ENCODE results near the gene LPO. TPM values are rescaled to one million over a fixed set of nuclear protein-coding genes. Genes with fewer than 3 reads are reported as not detected.

Gene LPO
- total and polyA plus RNA-seq, 10 of the 15 experiments (the other 5 are each of a cell fraction or from before 2014, with no cell fraction given): 0.03 to 0.11 (median 0.06) TPM; not detected in 7

DNA sequence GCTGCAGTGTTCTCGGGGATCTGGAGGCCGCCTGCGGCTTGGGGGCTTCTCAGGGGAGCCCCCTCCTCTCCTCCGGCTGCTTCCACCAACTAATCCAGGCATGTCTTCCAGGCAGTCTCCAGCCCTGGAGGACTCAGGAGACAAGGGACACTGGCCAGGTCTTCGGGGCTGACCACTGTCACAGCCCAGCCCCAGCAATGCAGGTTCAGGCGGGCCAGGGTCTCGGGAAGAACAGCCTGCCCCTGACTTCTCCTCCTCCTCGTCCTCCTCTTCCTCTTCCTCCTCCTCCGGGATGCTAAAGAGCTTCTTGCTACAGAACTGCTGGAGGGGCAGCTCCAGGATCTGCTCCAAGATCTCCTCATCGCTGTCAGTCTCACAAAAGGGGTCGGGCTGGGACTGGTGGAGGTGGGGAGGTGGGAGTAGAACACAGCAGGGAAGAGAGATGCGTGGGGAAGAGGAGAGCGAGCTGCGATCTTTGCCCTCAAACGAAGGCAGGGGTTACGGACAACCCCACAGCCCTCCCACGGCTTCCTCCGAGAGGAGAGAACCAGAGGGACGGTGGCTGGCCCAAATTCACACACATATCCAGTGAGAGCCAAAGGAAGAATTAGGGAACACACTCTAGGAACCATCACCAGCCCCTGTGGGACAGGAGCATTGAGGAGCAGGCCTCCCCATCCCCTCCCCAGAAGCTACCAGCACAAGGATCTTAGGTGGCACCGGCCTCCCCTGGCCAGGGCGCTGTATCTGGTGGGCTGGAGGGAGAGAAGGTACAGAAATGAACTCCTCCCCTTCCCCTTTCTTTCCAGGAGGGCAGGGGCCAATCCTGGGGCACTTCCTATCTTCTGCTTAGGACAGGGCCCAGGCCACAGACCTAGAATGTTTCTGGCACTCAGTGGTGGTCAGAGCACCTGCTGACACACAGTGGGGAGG, 70.9 kb downstream of the LPO start (continued):
- TF ChIP-seq MYB (IDR thresholded peaks at IDR 0.05; ENCODE audit: borderline replicate concordance, low read depth, low read length): no peak

- no peak for ATAC-seq
- H3K9ac ChIP-seq (ENCODE audit: control insufficient read depth, insufficient read depth, low read length): no peak overlapping the region
- ChIA-PET POLR2A (no interaction called here), CTCF (interaction anchor here (2.7 kb wide), 1 partner anchor 108 kb away, joined by 7 read pairs; the partner anchor contains the start of gene RNF43), RAD21 (ENCODE audit: unreplicated experiment) (no interaction called here), SMC1A (ENCODE audit: uncharacterized antibody, unreplicated experiment) (no interaction called here)
- H3K9me3 ChIP-seq (replicated peaks; ENCODE audit: control insufficient read depth, insufficient read depth, low read length): no peaks in the 10 kb centered on the region
- in situ Hi-C loops (cut with MboI): no loop called here
- H3K4me3 ChIP-seq: no peak overlapping the region
- no peaks in the 10 kb centered on the region for H3K4me1 ChIP-seq (ENCODE audit: control insufficient read depth, insufficient read depth, low read length)
- H4K20me1 ChIP-seq (ENCODE audit: control insufficient read depth, insufficient read depth): no peaks in the 10 kb centered on the region
- H3K4me2 ChIP-seq (ENCODE audit: control insufficient read depth, insufficient read depth): no peak overlapping the region
- no peaks in the 10 kb centered on the region for H3K79me2 ChIP-seq (ENCODE audit: control insufficient read depth, insufficient read depth, low read length)
- no peak overlapping the region for H2AFZ ChIP-seq (ENCODE audit: control insufficient read depth, low read depth, low read length)
- FAIRE-seq: no peak
- 61% methylated on average over 5 of the region's 5 CpGs for WGBS (ENCODE audit: insufficient coverage, insufficient replicate concordance, low lambda C conversion rate, missing lambda C conversion rate)
- no peak overlapping the region for H3K27ac ChIP-seq (ENCODE audit: control insufficient read depth, insufficient read depth)
- no peaks in the 10 kb centered on the region for H3K27me3 ChIP-seq (replicated peaks in 1 of 2; ENCODE audit: control insufficient read depth in 2 of 2, insufficient read depth in 2 of 2, low read length in 1 of 2)
- 0 out of 4 replicates have a peak, but pooled peaks cover 0 to 1% of the 10 kb centered on the region in 2 experiments for H3K36me3 ChIP-seq (ENCODE audit: control insufficient read depth in 2 of 2, insufficient read depth in 2 of 2, low read length in 1 of 2)
- DNase-seq (ENCODE audit: low read depth, low spot score): no peak
- intact Hi-C loops (cut with micrococcal nuclease; ENCODE audit: unreplicated experiment): no loop called here
- BruUV-seq (replicated peaks): no TSS peak
- no peak for TF ChIP-seq SIX5 (IDR thresholded peaks at IDR 0.05; ENCODE audit: low read depth, low read length, severe bottlenecking)
- no peak for TF ChIP-seq ASH2L (IDR thresholded peaks at IDR 0.05; ENCODE audit: borderline replicate concordance, low read depth)
- no peak for TF ChIP-seq USF2 (IDR thresholded peaks at IDR 0.05; ENCODE audit: borderline replicate concordance, low read depth, low read length)
- TF ChIP-seq SMC3 (IDR thresholded peaks at IDR 0.05; ENCODE audit: borderline replicate concordance, low read length): no peak
- TF ChIP-seq, protein P1, sequence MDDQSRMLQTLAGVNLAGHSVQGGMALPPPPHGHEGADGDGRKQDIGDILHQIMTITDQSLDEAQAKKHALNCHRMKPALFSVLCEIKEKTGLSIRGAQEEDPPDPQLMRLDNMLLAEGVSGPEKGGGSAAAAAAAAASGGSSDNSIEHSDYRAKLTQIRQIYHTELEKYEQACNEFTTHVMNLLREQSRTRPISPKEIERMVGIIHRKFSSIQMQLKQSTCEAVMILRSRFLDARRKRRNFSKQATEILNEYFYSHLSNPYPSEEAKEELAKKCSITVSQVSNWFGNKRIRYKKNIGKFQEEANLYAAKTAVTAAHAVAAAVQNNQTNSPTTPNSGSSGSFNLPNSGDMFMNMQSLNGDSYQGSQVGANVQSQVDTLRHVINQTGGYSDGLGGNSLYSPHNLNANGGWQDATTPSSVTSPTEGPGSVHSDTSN (IDR thresholded peaks at IDR 0.05; ENCODE audit: insufficient replicate concordance, low read depth, low read length): no peak
- no peak for TF ChIP-seq RAD51 (IDR thresholded peaks at IDR 0.05)
- TF ChIP-seq MEF2A (IDR thresholded peaks at IDR 0.05; ENCODE audit: insufficient read depth, low read depth, low read length): no peak
- no peak for TF ChIP-seq HDAC2 (IDR thresholded peaks at IDR 0.05)
- TF ChIP-seq SUPT20H (IDR thresholded peaks at IDR 0.05; ENCODE audit: borderline replicate concordance, control insufficient read depth, low read depth, low read length): no peak
- TF ChIP-seq ZBED1 (IDR thresholded peaks at IDR 0.05; ENCODE audit: borderline replicate concordance): no peak
- no peak for TF ChIP-seq FOXK2 (IDR thresholded peaks at IDR 0.05)
- TF ChIP-seq, protein P2, sequence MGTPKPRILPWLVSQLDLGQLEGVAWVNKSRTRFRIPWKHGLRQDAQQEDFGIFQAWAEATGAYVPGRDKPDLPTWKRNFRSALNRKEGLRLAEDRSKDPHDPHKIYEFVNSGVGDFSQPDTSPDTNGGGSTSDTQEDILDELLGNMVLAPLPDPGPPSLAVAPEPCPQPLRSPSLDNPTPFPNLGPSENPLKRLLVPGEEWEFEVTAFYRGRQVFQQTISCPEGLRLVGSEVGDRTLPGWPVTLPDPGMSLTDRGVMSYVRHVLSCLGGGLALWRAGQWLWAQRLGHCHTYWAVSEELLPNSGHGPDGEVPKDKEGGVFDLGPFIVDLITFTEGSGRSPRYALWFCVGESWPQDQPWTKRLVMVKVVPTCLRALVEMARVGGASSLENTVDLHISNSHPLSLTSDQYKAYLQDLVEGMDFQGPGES (IDR thresholded peaks at IDR 0.05): no peak
- TF ChIP-seq CREB1 (IDR thresholded peaks at IDR 0.05; ENCODE audit: low read depth): no peak
- no peak for TF ChIP-seq NR2C2 (IDR thresholded peaks at IDR 0.05; ENCODE audit: borderline replicate concordance, control insufficient read depth, insufficient read length, low read depth)
- no peak for TF ChIP-seq CBFB (IDR thresholded peaks at IDR 0.05; ENCODE audit: low read depth)
- no peak for TF ChIP-seq MYB (IDR thresholded peaks at IDR 0.05; ENCODE audit: borderline replicate concordance, low read depth, low read length)
These were observed 71.5 kb downstream of the LPO start for GRCh38 chr17:58309918-58310259.

Data from GM12878 (cell line).